ENCODE results near the gene SHBG.

- TF ChIP-seq CTCF (IDR thresholded peaks at IDR 0.05; ENCODE audit: low read depth, low read length, poor library complexity, severe bottlenecking): no peak
- no peak for TF ChIP-seq EZH2phosphoT487 (IDR thresholded peaks at IDR 0.05; ENCODE audit: borderline replicate concordance, low read length)
Observed at GRCh38 chr17:7676533-7676932, 46.6 kb downstream of the SHBG start.

Measured in DOHH2 (cell line).